Measurements from ENCODE around the gene NINJ2. TPM values are rescaled to one million over a fixed set of nuclear protein-coding genes. Genes with fewer than 3 reads are reported as not detected.

The NINJ2 gene
- total RNA-seq, 1 donor = 19.4 TPM

- peak in 1 of 3 donors; percentile 25 for DNase-seq (ENCODE audit: low read depth in 2 of 3, low spot score in 2 of 3)
These were observed 109.8 kb downstream of the NINJ2 start for GRCh38 chr12:553216-554000.

GRCh38 chr12:552466-552865 lies 110.8 kb downstream of the NINJ2 start:
- DNase-seq (ENCODE audit: low read depth in 2 of 3, low spot score in 2 of 3) = no peak

DNA sequence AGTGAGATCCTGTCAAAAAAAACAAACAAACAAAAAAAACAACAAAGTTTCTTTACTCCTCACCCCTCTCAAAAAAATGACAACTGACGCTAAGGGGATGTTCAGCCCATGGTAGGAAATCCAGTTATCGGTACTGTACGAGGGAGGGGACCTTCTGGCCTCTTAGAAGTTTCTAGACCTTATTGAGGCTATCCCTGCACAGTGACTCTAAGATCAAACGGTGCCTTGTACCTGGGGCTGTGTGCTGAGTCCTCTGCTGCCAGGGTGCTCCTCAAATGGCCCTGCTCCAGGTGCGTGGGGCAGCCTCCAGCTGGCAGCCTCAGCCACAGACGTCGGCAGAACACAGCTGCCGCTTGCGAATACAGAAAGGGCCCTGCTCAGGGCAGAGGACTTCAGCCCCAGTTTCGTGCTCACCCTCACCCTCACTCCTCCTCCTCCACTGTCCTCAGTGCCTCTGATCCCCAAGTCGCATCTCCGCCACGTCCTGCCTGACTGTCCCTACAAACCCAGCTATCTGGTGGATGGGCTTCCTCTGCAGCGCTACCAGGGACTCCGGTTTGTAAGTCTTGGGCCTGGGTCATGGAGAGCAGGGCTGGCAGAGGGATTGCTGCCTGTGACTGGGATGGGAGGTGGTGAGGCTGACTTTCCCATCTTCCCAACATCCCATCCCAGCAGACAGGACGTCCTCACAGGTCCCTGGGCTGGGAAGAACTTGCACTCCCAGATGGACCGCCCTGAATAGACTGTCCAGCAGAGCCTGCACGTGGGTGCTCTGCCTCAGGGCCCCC lies 112.6 kb downstream of the NINJ2 start:
- DNase-seq (ENCODE audit: low read depth in 2 of 3, low spot score in 2 of 3) = no peak

DNA sequence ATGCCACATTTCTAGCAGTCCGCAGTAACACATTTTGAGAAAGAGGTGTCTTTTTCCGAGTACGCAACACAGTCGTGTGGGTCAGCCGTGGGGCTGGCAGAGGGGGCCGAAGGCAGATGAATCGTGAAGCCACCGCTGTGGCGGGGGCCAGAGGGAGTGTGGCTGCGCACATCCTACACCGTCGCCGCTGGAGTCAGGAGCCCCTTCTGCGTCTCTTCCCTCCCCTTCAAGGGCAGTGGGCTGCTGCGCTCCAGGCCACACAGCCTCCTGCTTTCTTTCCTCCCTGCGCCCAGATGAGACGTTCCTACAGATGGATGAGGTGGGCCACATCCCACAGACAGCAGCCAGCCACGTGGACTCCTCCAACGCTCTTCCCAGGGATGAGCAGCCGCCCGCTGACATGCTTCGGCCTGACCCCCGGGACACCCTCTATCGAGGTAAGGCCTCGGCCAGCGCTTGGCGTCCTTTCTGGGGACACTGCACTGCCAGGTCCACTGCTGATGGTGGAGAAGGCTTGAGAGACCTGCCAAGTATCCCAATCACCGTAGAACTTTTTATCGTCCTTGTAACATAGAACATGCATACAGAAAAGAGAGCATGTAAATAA lies 113.7 kb downstream of the NINJ2 start:
- DNase-seq (ENCODE audit: low read depth in 2 of 3, low spot score in 2 of 3) = no peak

GRCh38 chr12:547883-548470 lies 115.3 kb downstream of the NINJ2 start:
- no peak for DNase-seq (ENCODE audit: low read depth in 2 of 3, low spot score in 2 of 3)

DNA sequence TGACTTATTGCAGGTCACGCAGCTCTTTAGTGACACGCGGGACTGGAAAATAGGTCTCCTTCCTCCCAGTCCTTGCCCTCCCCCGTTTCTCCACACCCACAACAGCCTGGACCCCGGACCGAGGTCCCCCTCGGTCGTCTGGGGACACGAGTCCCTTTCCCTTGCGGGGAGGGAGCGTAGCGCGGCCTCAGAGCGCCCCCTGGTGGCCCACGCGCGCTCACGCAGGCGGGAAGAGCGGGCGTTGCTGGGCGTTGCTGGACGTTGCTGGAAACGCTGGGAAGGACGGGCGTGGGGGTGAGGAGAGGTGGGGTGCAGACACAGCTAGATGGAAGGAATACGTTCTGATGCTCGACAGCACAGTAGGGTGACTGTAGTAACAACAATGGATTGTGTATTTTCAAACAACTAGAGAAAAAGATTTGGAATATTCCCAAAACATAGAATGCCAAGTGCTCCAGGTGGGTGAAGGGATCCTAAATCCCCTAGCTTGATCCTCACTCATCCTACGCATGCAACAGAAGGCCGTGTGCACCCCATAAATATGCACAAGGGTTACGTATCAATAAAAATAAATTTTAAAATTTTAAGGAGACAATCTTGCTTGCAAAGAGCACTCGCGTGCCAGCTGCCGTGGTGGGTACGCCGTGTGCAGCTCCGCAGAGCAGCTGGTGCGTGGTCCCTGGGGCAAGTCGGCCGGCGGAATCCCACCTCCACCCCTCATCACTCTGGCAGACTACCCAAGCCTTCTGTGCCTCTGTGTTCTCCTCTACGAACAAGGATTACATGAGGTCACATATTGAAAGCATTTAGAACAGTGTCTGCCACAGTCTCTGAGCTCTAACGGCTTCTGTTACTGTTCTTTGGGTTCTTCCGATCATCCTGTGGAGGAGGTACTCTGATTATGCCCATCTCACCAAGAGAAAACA lies 116.1 kb downstream of the NINJ2 start:
- peak; percentile 61 to 66 (median 63) for DNase-seq (ENCODE audit: low read depth in 2 of 3, low spot score in 2 of 3)

DNA sequence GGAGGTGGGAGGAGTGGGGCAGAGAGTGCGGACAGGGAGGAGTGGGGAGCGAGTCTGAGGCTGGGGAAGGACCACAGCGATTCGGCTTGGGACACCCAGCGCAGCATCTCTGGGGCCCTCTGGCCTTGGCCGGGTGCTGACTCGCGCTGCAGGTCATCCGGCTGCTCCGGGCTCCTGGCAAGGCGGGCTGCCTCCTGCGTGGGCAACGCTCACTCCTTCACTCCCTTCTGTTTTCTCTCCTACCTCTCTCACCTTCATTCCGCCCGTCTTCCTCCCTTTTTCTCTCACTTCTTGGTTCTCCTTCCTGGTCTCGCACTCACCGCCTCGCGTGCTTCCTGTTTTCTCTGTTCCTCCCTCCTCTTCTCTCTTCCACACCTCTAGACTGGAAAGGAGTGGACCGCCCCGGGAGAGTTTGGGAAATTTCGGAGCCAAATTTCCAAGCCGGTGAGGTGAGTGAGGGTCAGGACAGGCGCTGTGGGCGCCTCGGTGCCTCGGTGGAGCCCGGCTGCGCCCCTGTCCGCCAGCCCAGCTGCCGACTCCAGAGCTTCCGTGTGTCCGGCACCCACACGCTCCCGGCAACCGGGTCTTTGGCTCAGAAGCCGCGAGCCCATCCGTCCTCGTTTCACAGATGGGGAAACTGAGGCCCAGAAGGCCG lies 116.9 kb downstream of the NINJ2 start:
- DNase-seq (ENCODE audit: low read depth in 2 of 3, low spot score in 2 of 3) = no peak

- no peak for DNase-seq (ENCODE audit: low read depth in 2 of 3, low spot score in 2 of 3)
These were observed 117.4 kb downstream of the NINJ2 start for GRCh38 chr12:545835-546234.

DNA sequence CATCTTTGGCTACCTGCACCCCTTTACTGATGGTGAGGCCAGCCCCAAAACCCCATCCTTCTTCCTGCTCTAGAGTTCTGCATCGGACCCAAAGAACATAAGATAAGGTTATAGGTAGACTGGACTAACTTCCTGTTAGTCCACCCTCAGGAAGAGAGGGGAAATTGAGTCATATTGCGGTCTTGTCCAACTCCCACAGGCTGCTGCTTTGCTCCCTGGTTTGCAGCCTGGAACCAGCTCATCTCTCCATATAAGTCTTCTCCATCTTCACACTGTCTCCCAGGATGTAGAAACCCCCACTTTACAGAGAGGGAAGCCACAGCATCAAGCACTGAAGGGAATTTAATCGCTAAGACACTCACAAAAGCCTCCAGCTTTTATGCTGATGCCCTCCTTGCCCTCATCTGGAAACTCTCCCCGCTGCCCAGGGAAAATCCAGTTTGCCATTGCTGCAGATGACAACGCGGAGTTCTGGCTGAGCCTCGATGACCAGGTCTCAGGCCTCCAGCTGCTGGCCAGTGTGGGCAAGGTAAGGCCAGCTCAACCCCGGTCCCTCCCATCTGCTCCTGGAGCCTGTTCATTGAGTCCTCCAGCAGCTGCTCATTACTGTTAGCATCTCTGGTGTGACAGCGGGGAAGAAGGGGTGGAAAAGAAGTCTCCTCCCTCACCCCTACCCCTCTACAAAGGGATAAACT lies 118.2 kb downstream of the NINJ2 start:
- DNase-seq (ENCODE audit: low read depth in 2 of 3, low spot score in 2 of 3) = no peak

- DNase-seq (ENCODE audit: low read depth in 2 of 3, low spot score in 2 of 3) = no peak
These were observed 119.1 kb downstream of the NINJ2 start for GRCh38 chr12:544142-544541.

GRCh38 chr12:543114-543451 lies 120.2 kb downstream of the NINJ2 start:
- DNase-seq (ENCODE audit: low read depth in 2 of 3, low spot score in 2 of 3) = no peak

DNA sequence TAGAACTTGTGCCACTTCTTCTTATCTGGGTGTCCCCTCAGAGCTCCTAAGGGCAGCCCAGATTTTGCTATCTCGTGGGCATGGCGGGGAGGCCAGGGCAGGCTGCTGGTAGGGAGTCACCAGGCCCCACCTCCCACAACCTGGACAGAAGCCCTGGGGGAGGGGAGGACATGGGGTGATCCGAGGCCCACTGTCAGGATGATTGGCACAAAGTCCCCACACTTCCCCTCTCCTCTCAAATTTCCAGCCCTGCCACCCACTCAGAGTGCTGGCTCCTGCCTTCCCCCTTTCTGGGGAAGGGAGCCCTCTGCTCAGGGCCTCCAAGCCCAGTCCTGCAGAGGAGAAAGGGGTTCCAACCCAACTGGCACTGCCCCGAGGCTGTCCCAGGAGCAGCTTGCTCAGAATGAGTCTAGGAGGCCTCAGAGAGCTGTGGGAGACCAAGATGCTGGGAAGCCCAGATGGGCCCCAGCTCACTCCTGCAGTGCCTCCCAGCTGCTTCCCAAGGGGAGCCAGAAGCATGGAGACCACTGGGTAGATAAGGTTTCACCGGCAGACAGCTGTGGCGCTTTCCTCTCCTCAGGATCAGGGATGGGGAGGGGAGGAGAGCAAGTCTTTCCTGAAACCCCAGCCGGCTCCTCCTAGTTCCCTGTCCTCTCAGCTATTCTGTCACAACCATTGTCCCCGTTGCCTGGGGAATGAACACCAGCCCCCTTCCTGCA lies 120.7 kb downstream of the NINJ2 start:
- no peak for DNase-seq (ENCODE audit: low read depth in 2 of 3, low spot score in 2 of 3)

- no peak for DNase-seq (ENCODE audit: low read depth in 2 of 3, low spot score in 2 of 3)
These were observed 121.4 kb downstream of the NINJ2 start for GRCh38 chr12:541676-542324.

DNA sequence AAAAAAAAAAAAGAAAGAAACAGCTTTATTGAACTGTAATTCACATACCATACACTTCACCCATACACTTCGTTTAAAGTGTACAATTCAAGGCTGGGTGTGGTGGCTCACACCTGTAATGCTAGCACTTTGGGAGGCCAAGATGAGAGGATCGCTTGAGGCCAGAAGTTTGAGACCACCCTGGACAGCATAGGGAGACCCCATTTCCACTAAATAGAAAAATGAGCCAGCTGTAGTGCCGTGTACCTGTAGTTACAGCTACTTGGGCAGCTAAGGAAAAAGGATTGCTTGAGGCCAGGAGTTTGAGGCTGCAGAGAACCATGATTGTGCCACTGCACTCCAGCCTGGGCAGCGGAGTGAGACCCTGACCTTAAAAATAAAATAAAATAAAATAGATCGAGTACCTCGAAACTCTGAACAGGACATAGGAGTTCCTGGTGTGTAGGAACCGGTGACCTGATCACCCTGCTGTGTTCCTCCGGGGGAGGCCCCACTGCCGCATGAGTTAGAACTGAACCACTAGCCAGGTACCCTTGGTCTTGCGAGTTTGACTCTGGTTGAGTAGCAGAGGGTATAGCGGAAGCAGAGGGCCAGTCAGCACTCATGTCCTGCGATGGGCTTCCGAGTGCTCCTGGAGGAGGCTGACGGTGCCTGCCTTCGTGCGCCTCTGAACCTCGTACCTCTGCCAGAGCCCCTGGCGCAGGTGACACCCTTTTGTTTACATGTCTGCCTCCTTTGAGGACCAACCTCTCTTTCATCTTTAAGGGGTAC lies 123.5 kb downstream of the NINJ2 start:
- no peak for DNase-seq (ENCODE audit: low read depth in 2 of 3, low spot score in 2 of 3)

DNA sequence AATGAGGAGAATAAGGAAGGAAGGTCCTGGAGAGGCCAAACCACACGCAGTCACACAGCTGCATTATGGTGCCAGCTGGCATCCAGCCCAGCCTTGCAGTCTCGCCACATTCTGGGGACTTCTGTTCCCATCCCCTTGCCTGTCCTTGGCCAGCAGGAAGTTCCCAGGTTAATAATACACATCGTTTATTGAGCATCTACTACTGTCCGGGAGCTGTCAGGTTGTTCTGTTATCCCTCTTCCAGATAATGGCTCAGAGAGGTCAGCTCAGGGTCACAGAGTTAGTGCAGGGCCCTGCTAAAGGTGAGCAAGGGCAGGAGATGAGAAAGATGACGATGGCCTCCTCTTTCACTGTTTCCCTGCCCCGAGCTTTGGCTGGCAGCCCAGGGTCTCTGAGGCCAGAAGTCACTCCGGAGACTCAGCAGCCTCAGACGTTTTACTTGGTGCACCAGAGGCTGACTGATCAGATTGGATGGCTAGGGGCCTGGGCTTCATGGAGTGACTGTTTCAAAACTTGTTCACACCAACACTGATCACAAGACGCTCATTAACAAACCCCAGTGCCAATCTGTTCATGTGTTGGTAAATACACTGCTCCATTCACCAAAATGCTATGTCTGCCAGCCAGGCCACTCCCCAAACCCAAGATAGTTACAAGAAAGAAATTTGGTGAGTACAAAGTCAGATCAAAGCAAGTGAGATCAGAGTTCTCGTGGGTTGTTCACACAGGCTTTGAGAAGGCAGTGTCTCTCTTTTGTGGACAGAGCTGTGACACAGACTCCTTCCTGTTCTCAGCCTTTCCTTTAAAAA lies 124.3 kb downstream of the NINJ2 start:
- DNase-seq (ENCODE audit: low read depth in 2 of 3, low spot score in 2 of 3) = peak; percentile 44 to 78 (median 50)

DNA sequence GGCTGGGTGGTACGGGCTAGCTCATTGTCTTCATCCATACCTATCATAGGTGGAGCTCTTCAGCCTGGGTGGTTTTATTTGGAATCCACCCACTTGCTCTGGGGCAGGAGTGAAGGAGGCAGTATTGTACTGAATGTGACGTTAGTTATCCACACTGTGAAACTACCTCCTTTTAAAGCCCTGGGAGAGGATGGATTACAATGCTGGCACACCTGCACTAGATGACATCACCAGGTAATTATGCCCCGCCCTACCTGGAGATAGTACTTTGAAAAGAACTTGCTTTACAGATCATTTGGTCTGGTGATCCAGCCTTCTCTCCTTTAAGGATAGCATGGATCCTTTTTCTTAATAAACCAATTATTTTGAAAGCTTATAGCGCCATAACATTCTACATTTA lies 125.5 kb downstream of the NINJ2 start:
- DNase-seq (ENCODE audit: low read depth in 2 of 3, low spot score in 2 of 3) = no peak
